CD14-positive monocyte (primary cell): ENCODE results near the gene IGHMBP2. TPM values are rescaled to one million over a fixed set of nuclear protein-coding genes. Genes with fewer than 3 reads are reported as not detected.

ENCODE experiments used
- DNase-seq, 3 donors: peaks; one replicate each; pipeline ENCODE4 v3.0.0-alpha.2; 2011 to 2022
- H2AFZ ChIP-seq: 2 replicates; pipeline ENCODE4 v1.6.0; 2012; ENCODE audit warnings: mild to moderate bottlenecking, low read depth, low read length, inconsistent platforms; ENCODE audit not compliant: insufficient read depth, poor library complexity, severe bottlenecking
- H3K27ac ChIP-seq, 2 donors: 1 replicate in 1 of 2; 2 replicates in 1 of 2; pipeline ENCODE4 v1.5.1; 2012 to 2013; ENCODE audit warnings: low read length in 2 of 2, control low read depth in 1 of 2, inconsistent platforms in 1 of 2, low read depth in 1 of 2, mild to moderate bottlenecking in 1 of 2
- H3K27me3 ChIP-seq, 2 donors: one replicate each; pipeline versions ENCODE4 v1.6.0 to v1.6.1; 2011 to 2013; ENCODE audit warnings: low read length in 2 of 2; ENCODE audit not compliant: control insufficient read depth in 2 of 2, insufficient read depth in 2 of 2
- H3K36me3 ChIP-seq, 2 donors: replicated peaks in 1 of 2; 1 replicate in 1 of 2; 2 replicates in 1 of 2; pipeline versions ENCODE4 v1.5.1 to v1.6.1; 2012 to 2013; ENCODE audit warnings: low read length in 2 of 2, control low read depth in 1 of 2, inconsistent platforms in 1 of 2, mild to moderate bottlenecking in 1 of 2; ENCODE audit not compliant: insufficient read depth in 2 of 2, control insufficient read depth in 1 of 2
- H3K4me1 ChIP-seq, 2 donors: 1 replicate in 1 of 2; 2 replicates in 1 of 2; pipeline versions ENCODE4 v1.5.1 to v1.6.1; 2012 to 2013; ENCODE audit warnings: low read length in 2 of 2, control low read depth in 1 of 2, inconsistent platforms in 1 of 2, mild to moderate bottlenecking in 1 of 2, moderate library complexity in 1 of 2; ENCODE audit not compliant: insufficient read depth in 2 of 2, control insufficient read depth in 1 of 2
- H3K4me2 ChIP-seq: replicated peaks from 2 replicates; pipeline ENCODE3; 2012; ENCODE audit warnings: low read length, moderate library complexity, mild to moderate bottlenecking; ENCODE audit not compliant: poor library complexity, severe bottlenecking; ENCODE audit errors: extremely low read depth
- H3K4me3 ChIP-seq, 3 experiments: fragments of 200-600 bp in 1 of 3; sonication (generic) in 1 of 3; replicated peaks in 1 of 3; 1 replicate in 2 of 3; 2 replicates in 1 of 3; pipeline ENCODE4 v1.5.1; 2011 to 2013; ENCODE audit warnings: low read length in 3 of 3, mild to moderate bottlenecking in 3 of 3, control low read depth in 2 of 3, low read depth in 2 of 3, inconsistent platforms in 1 of 3, moderate library complexity in 1 of 3
- H3K79me2 ChIP-seq: 2 replicates; pipeline ENCODE4 v1.6.0; 2012; ENCODE audit warnings: mild to moderate bottlenecking, control low read depth, inconsistent platforms, low read length, moderate library complexity; ENCODE audit not compliant: insufficient read depth
- H3K9ac ChIP-seq: 2 replicates; pipeline ENCODE4 v1.6.0; 2017; ENCODE audit warnings: low read length, mild to moderate bottlenecking; ENCODE audit not compliant: insufficient read depth, poor library complexity, severe bottlenecking
- H3K9me3 ChIP-seq, 2 donors: replicated peaks in 1 of 2; 1 replicate in 1 of 2; 2 replicates in 1 of 2; pipeline versions ENCODE4 v1.5.1 to v1.6.1; 2012 to 2013; ENCODE audit warnings: low read length in 2 of 2, control low read depth in 1 of 2; ENCODE audit not compliant: control insufficient read depth in 1 of 2, insufficient read depth in 1 of 2
- H4K20me1 ChIP-seq: 2 replicates; pipeline ENCODE4 v1.6.0; 2012; ENCODE audit warnings: mild to moderate bottlenecking, low read length, control low read depth, moderate library complexity; ENCODE audit not compliant: insufficient read depth
- H3K27ac Mint-ChIP-seq, 7 donors: one replicate each; pipeline ENCODE4 v1.8.0; 2020; ENCODE audit warnings: mild to moderate bottlenecking in 7 of 7, mixed read lengths in 7 of 7, moderate library complexity in 6 of 7, inconsistent platforms in 2 of 7
- H3K27me3 Mint-ChIP-seq, 3 donors: one replicate each; pipeline ENCODE4 v1.8.0; 2021 to 2022; ENCODE audit warnings: low read depth in 3 of 3, mild to moderate bottlenecking in 3 of 3, mixed read lengths in 3 of 3, moderate library complexity in 3 of 3, inconsistent platforms in 1 of 3
- H3K36me3 Mint-ChIP-seq, 2 donors: one replicate each; pipeline ENCODE4 v1.8.0; 2020; ENCODE audit warnings: mixed read lengths in 2 of 2, inconsistent platforms in 1 of 2, mild to moderate bottlenecking in 1 of 2
- H3K4me1 Mint-ChIP-seq: one replicate; pipeline ENCODE4 v1.8.0; 2020; ENCODE audit warnings: mild to moderate bottlenecking, mixed read lengths
- H3K4me3 Mint-ChIP-seq, 2 donors: one replicate each; pipeline ENCODE4 v1.8.0; 2020; ENCODE audit warnings: mild to moderate bottlenecking in 2 of 2, mixed read lengths in 2 of 2, moderate library complexity in 1 of 2
- H3K9me3 Mint-ChIP-seq, 7 donors: one replicate each; pipeline ENCODE4 v1.8.0; 2020 to 2022; ENCODE audit warnings: mixed read lengths in 7 of 7, mild to moderate bottlenecking in 6 of 7, moderate library complexity in 6 of 7, inconsistent platforms in 2 of 7
- CTCF ChIP-seq: fragments of 200-600 bp; IDR thresholded peaks from one replicate; pipeline ENCODE4 v1.8.0; 2022; ENCODE audit warnings: antibody characterized with exemption, mild to moderate bottlenecking
- WGBS: methylation state at CpG from one replicate; pipeline ENCODE4 v1.1.5; 2013; ENCODE audit warnings: missing lambda C conversion rate; ENCODE audit not compliant: insufficient coverage; 5-methylcytosine and 5-hydroxymethylcytosine counted together
- intact Hi-C, 2 donors: fragments of 100-400 bp; cut with micrococcal nuclease; formaldehyde crosslinking; loops; one replicate each; pipeline versions ENCODE4 v1.15.0 to v1.15.1; 2023
- polyA plus RNA-seq, 3 donors: library from polyadenylated mRNA; depleted of rRNA in 1 of 3; unstranded in 2 of 3; stranded (reverse) in 1 of 3; fragments of 300-500 nt in 2 of 3; fragments of >200 nt in 1 of 3; fragmentation: Illumina TruSeq in 2 of 3; gene quantifications; 1 replicate in 2 of 3; 2 replicates in 1 of 3; pipeline ENCODE4 v1.2.3, GENCODE V29; 2012 to 2021

Gene IGHMBP2
- polyA plus RNA-seq, 3 donors, result 3.9 to 14.9 (median 6.0) TPM

- Histone ChIP-seq H2AFZ (no peak overlapping the region), H3K9me3 (no peaks in the 10 kb centered on the region), H3K36me3 (peaks cover 77 to 100% of the 10 kb centered on the region in 2 donors), H3K9ac (no peak overlapping the region), H3K4me2 (no peak overlapping the region), H3K27me3 (no peaks in the 10 kb centered on the region), H3K79me2 (no peaks in the 10 kb centered on the region), H3K4me1 (peaks cover 0 to under 1% of the 10 kb centered on the region in 2 donors), H4K20me1 (no peaks in the 10 kb centered on the region), H3K4me3 (no peak overlapping the region), H3K27ac (no peak overlapping the region)
- no peaks in the 10 kb centered on the region for H3K27me3 Mint-ChIP-seq
- intact Hi-C loops, result no loop called here
- TF ChIP-seq CTCF, result no peak
- H3K4me1 Mint-ChIP-seq, result peaks cover 6% of the 10 kb centered on the region
- WGBS, result 100% methylated on average over 13 of the region's 13 CpGs
- peak overlapping the region in 1 of 7 donors; percentile 37 for H3K27ac Mint-ChIP-seq
- DNase-seq, result no peak
- no peaks in the 10 kb centered on the region for H3K9me3 Mint-ChIP-seq
- peaks cover 78 to 96% of the 10 kb centered on the region in 2 donors for H3K36me3 Mint-ChIP-seq
- no peak overlapping the region for H3K4me3 Mint-ChIP-seq
Observed at GRCh38 chr11:68934666-68935065, 31.0 kb downstream of the IGHMBP2 start.

DNA sequence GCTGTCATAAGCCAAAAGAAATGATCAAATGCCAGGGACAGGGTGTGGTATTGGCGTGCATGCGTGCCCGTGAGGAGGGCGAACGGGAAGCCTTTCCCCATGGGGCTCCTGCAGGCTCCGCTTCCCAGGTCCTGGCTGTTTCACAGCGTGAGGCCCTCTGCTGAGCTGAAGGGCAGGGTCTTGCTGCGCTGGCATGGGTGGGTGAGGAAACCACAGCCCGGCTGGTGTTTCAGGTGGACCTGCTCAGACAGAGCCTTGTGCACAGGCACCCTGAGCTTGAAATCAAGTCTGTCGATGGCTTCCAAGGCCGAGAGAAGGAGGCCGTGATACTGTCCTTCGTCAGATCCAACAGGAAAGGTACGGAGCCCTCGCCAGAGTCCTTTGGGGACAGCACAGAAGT is 31.4 kb downstream of the IGHMBP2 start:
- Histone ChIP-seq H4K20me1 (no peaks in the 10 kb centered on the region), H3K4me3 (no peak overlapping the region), H3K4me1 (no peaks in the 10 kb centered on the region), H3K27ac (no peak overlapping the region), H3K79me2 (no peaks in the 10 kb centered on the region), H2AFZ (no peak overlapping the region), H3K36me3 (peaks cover 76 to 100% of the 10 kb centered on the region in 2 donors), H3K4me2 (no peak overlapping the region), H3K9me3 (no peaks in the 10 kb centered on the region), H3K9ac (no peak overlapping the region), H3K27me3 (no peaks in the 10 kb centered on the region)
- Mint-ChIP-seq H3K4me1 (peaks cover 4% of the 10 kb centered on the region), H3K27ac (no peak overlapping the region), H3K36me3 (peaks cover 74 to 95% of the 10 kb centered on the region in 2 donors), H3K27me3 (no peaks in the 10 kb centered on the region), H3K9me3 (no peaks in the 10 kb centered on the region), H3K4me3 (no peak overlapping the region)
- intact Hi-C loops, result no loop called here
- no peak for TF ChIP-seq CTCF
- WGBS, result 98% methylated on average over 14 of the region's 15 CpGs
- DNase-seq, result no peak
